Endothelial cell of umbilical vein (primary cell): ENCODE results near the gene HIVEP1. TPM values are rescaled to one million over a fixed set of nuclear protein-coding genes. Genes with fewer than 3 reads are reported as not detected.

Experiments
- BruUV-seq: library from RNA; stranded (reverse); fragments of 400-500 nt; replicated peaks from 2 replicates; lab custom pipeline; 2021; lab: Mats Ljungman, UMichigan
- CTCF ChIA-PET: fragments of 300-600, 350-600 bp; sonication (Branson Sonifier 250); formaldehyde crosslinking; loops from one replicate; lab custom pipeline; 2021; ENCODE audit warnings: antibody characterized with exemption, inconsistent platforms; lab: Charles Lee
- POLR2A ChIA-PET: fragments of 300-600, 350-600 bp; sonication (Branson Sonifier 250); formaldehyde crosslinking; loops from one replicate; lab custom pipeline; 2021; ENCODE audit warnings: antibody characterized with exemption, inconsistent platforms; lab: Charles Lee
- DNase-seq: peaks from one replicate; pipeline ENCODE4 v3.0.0-alpha.2; 2011; ENCODE audit warnings: low read depth, low spot score
- FAIRE-seq: peaks from 2 replicates; lab custom pipeline; 2011; peaks lifted over from hg19 to GRCh38; lab: Jason Lieb, UNC
- H2AFZ ChIP-seq: 2 replicates; pipeline ENCODE4 v1.6.0; 2012; ENCODE audit warnings: low read depth, low read length, control low read depth, inconsistent platforms
- H3K27ac ChIP-seq: 2 replicates; pipeline ENCODE4 v1.5.1; 2011; ENCODE audit warnings: low read depth, mild to moderate bottlenecking, control low read depth, low read length, moderate library complexity; ENCODE audit not compliant: insufficient read depth
- H3K27me3 ChIP-seq, 2 experiments: 2 replicates each; pipeline versions ENCODE4 v1.6.0 to v1.6.1; 2011; ENCODE audit warnings: low read length in 2 of 2, mixed read lengths in 1 of 2; ENCODE audit not compliant: control insufficient read depth in 2 of 2, insufficient read depth in 2 of 2
- H3K36me3 ChIP-seq, 2 experiments: 2 replicates in 1 of 2; 3 replicates in 1 of 2; pipeline ENCODE4 v1.5.1; 2011; ENCODE audit warnings: low read length in 2 of 2, mild to moderate bottlenecking in 1 of 2, moderate library complexity in 1 of 2; ENCODE audit not compliant: control insufficient read depth in 2 of 2, insufficient read depth in 2 of 2; ENCODE audit errors: extremely low read depth in 1 of 2
- H3K4me1 ChIP-seq: 3 replicates; pipeline ENCODE4 v1.5.1; 2011; ENCODE audit warnings: mild to moderate bottlenecking, low read length; ENCODE audit not compliant: control insufficient read depth, insufficient read depth; ENCODE audit errors: extremely low read depth
- H3K4me2 ChIP-seq: 2 replicates; pipeline ENCODE4 v1.6.1; 2011; ENCODE audit warnings: low read length, control low read depth, mixed read lengths; ENCODE audit not compliant: insufficient read depth
- H3K4me3 ChIP-seq, 3 experiments: fragments of 200-600 bp in 1 of 3; sonication (generic), shearing (Covaris generic) in 1 of 3; replicated peaks in 1 of 3; 2 replicates each; pipeline ENCODE4 v1.5.1; 2011 to 2016; ENCODE audit warnings: control low read depth in 3 of 3, low read length in 3 of 3, mild to moderate bottlenecking in 2 of 3, inconsistent platforms in 1 of 3, low read depth in 1 of 3, moderate library complexity in 1 of 3; ENCODE audit not compliant: insufficient read depth in 1 of 3
- H3K79me2 ChIP-seq: 2 replicates; pipeline ENCODE4 v1.6.0; 2012; ENCODE audit warnings: low read length, inconsistent platforms; ENCODE audit not compliant: control insufficient read depth, insufficient read depth
- H3K9ac ChIP-seq: replicated peaks from 2 replicates; pipeline ENCODE3; 2011; ENCODE audit warnings: low read length, control low read depth; ENCODE audit not compliant: insufficient read depth; ENCODE audit errors: extremely low read depth
- H3K9me1 ChIP-seq: replicated peaks from 3 replicates; pipeline ENCODE4 v1.6.0; 2011; ENCODE audit warnings: mild to moderate bottlenecking, low read length; ENCODE audit not compliant: control insufficient read depth, insufficient read depth; ENCODE audit errors: extremely low read depth
- H3K9me3 ChIP-seq: replicated peaks from 2 replicates; pipeline ENCODE4 v1.5.1; 2012; ENCODE audit warnings: low read length, inconsistent platforms; ENCODE audit not compliant: control insufficient read depth, insufficient read depth
- H4K20me1 ChIP-seq: replicated peaks from 2 replicates; pipeline ENCODE3; 2011; ENCODE audit warnings: mild to moderate bottlenecking, low read length; ENCODE audit not compliant: control insufficient read depth, insufficient read depth; ENCODE audit errors: extremely low read depth
- EZH2 ChIP-seq: IDR thresholded peaks from 2 replicates; pipeline ENCODE4 v1.6.1; 2012; ENCODE audit warnings: borderline replicate concordance, low read depth, mild to moderate bottlenecking, moderate library complexity, low read length, inconsistent platforms; ENCODE audit not compliant: severe bottlenecking
- FOS ChIP-seq: IDR thresholded peaks from 2 replicates; pipeline ENCODE4 v1.6.1; 2011; ENCODE audit warnings: mild to moderate bottlenecking, low read length, moderate library complexity, borderline replicate concordance; ENCODE audit not compliant: insufficient read depth
- GATA2 ChIP-seq: IDR thresholded peaks from 2 replicates; pipeline ENCODE4 v1.7.0; 2011; ENCODE audit warnings: low read depth, mild to moderate bottlenecking, moderate library complexity, mixed read lengths, low read length; ENCODE audit not compliant: insufficient read length, insufficient read depth
- JUN ChIP-seq: IDR thresholded peaks from 2 replicates; pipeline ENCODE4 v1.6.1; 2011; ENCODE audit warnings: borderline replicate concordance, low read depth; ENCODE audit not compliant: insufficient read length, insufficient read depth
- MYC ChIP-seq: IDR thresholded peaks from one replicate; pipeline ENCODE4 v1.6.1; 2011; ENCODE audit warnings: mild to moderate bottlenecking, low read depth, low read length
- POLR2A ChIP-seq: IDR thresholded peaks from 2 replicates; pipeline ENCODE4 v1.6.1; 2012; ENCODE audit warnings: low read depth, mild to moderate bottlenecking, control low read depth, low read length
- POLR2AphosphoS5 ChIP-seq: IDR thresholded peaks from 2 replicates; pipeline ENCODE4 v1.6.1; 2012; ENCODE audit warnings: low read depth, mild to moderate bottlenecking, control low read depth, low read length, moderate library complexity; ENCODE audit not compliant: insufficient read depth
- dilution Hi-C: fragments of 300-500 bp; cut with MboI; formaldehyde crosslinking; loops from one replicate; pipeline ENCODE4 v1.15.0; 2019; ENCODE audit warnings: low sequenced_read_pairs; ENCODE audit not compliant: extremely low pct_ligation_motif_present
- intact Hi-C: fragments of 100-400 bp; cut with micrococcal nuclease; formaldehyde crosslinking; loops from one replicate; pipeline ENCODE4 v1.10.0; 2022
- polyA plus RNA-seq, 4 experiments: library from polyadenylated mRNA; depleted of rRNA in 3 of 4; stranded (reverse) in 3 of 4; unstranded in 1 of 4; fragments of >200 nt; gene quantifications; 2 replicates each; pipeline versions ENCODE4 v1.2.1 to v1.2.3, GENCODE V29; 2011 to 2012; ENCODE audit warnings: missing spikeins in 1 of 4
- total RNA-seq: library from RNA; stranded (reverse); gene quantifications from 2 replicates; pipeline ENCODE4 v1.2.3, GENCODE V29; 2021
- TF ChIP-seq, protein P1 (sequence below): IDR thresholded peaks from 2 replicates; pipeline ENCODE4 v1.6.1; 2011; ENCODE audit not compliant: insufficient read depth, insufficient read length
- TF ChIP-seq, protein P2 (sequence below), 2 donors: IDR thresholded peaks; 1 replicate in 1 of 2; 2 replicates in 1 of 2; pipeline ENCODE4 v1.5.1; 2011; ENCODE audit warnings: low read length in 2 of 2, mild to moderate bottlenecking in 2 of 2, moderate library complexity in 2 of 2, control low read depth in 1 of 2, inconsistent platforms in 1 of 2, low read depth in 1 of 2; ENCODE audit not compliant: insufficient read depth in 1 of 2; ENCODE audit errors: extremely low read depth in 1 of 2

Gene HIVEP1
- total and polyA plus RNA-seq, 2 donors (not counting 3 experiments of a cell fraction or from before 2014, with no cell fraction given), result 33.5 to 49.2 TPM

DNA sequence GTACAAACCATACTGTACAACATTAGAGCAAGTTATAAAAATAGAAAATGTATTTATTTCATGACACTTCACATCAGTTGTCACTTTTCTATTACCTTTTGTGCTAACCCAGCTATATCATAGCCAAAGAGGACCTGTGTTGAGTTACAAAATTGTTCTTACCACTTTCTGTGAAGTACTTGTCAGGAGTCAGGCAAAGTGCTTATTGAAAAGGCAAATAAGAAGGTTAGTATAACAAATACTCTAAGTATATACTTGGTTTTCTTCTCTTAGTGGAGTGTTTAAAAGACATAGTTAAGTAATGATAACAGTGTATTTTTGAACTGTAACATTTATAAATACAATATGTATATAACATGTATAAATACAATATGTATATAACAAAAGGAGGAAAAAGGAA, 88.9 kb downstream of the HIVEP1 start:
- no peak overlapping the region for H3K9ac ChIP-seq
- intact Hi-C loops, result no loop called here
- H3K79me2 ChIP-seq, result peaks cover 4% of the 10 kb centered on the region
- dilution Hi-C loops, result no loop called here
- no peak overlapping the region for H3K4me3 ChIP-seq
- H3K4me1 ChIP-seq, result no peaks in the 10 kb centered on the region
- FAIRE-seq (no peak), DNase-seq (no peak)
- no peaks in the 10 kb centered on the region for H3K9me1 ChIP-seq
- TF ChIP-seq EZH2, result no peak
- no peak for TF ChIP-seq POLR2AphosphoS5
- TF ChIP-seq, protein P1, sequence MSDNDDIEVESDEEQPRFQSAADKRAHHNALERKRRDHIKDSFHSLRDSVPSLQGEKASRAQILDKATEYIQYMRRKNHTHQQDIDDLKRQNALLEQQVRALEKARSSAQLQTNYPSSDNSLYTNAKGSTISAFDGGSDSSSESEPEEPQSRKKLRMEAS, result no peak
- TF ChIP-seq MYC, result no peak
- TF ChIP-seq GATA2, result no peak
- TF ChIP-seq POLR2A, result no peak
- no peak for TF ChIP-seq FOS
- TF ChIP-seq, protein P2, sequence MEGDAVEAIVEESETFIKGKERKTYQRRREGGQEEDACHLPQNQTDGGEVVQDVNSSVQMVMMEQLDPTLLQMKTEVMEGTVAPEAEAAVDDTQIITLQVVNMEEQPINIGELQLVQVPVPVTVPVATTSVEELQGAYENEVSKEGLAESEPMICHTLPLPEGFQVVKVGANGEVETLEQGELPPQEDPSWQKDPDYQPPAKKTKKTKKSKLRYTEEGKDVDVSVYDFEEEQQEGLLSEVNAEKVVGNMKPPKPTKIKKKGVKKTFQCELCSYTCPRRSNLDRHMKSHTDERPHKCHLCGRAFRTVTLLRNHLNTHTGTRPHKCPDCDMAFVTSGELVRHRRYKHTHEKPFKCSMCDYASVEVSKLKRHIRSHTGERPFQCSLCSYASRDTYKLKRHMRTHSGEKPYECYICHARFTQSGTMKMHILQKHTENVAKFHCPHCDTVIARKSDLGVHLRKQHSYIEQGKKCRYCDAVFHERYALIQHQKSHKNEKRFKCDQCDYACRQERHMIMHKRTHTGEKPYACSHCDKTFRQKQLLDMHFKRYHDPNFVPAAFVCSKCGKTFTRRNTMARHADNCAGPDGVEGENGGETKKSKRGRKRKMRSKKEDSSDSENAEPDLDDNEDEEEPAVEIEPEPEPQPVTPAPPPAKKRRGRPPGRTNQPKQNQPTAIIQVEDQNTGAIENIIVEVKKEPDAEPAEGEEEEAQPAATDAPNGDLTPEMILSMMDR (IDR thresholded peaks at IDR 0.05; ENCODE audit: extremely low read depth in 1 of 2, insufficient read depth in 1 of 2, low read depth in 1 of 2, low read length in 2 of 2), result no peak
- TF ChIP-seq JUN, result no peak
- BruUV-seq, result no TSS peak
- CTCF ChIA-PET, result interaction anchor here (1.4 kb wide), 1 partner anchor 186 kb away, joined by 3 read pairs; no protein-coding TSS in a partner anchor
- POLR2A ChIA-PET, result no interaction called here
- no peaks in the 10 kb centered on the region for H3K36me3 ChIP-seq
- H3K27ac ChIP-seq, result no peak overlapping the region
- no peaks in the 10 kb centered on the region for H3K27me3 ChIP-seq
- no peaks in the 10 kb centered on the region for H3K9me3 ChIP-seq
- H3K4me2 ChIP-seq, result no peak overlapping the region
- no peaks in the 10 kb centered on the region for H4K20me1 ChIP-seq
- H2AFZ ChIP-seq, result no peak overlapping the region
